Ectodermal cell (in vitro differentiated cells): ENCODE results near the gene PBX4.

Experiments used
- H3K27ac ChIP-seq: 2 replicates; pipeline ENCODE4 v1.7.0; 2013; ENCODE audit warnings: mild to moderate bottlenecking, low read depth, low read length; ENCODE audit not compliant: insufficient read depth, poor library complexity, severe bottlenecking
- H3K27me3 ChIP-seq: 2 replicates; pipeline ENCODE4 v1.7.0; 2013; ENCODE audit warnings: mild to moderate bottlenecking, low read length; ENCODE audit not compliant: insufficient read depth, control insufficient read depth, poor library complexity, severe bottlenecking
- H3K36me3 ChIP-seq: one replicate; pipeline ENCODE4 v1.7.0; 2013; ENCODE audit warnings: low read length; ENCODE audit not compliant: control insufficient read depth, insufficient read depth
- H3K4me1 ChIP-seq: one replicate; pipeline ENCODE4 v1.7.0; 2013; ENCODE audit warnings: low read length; ENCODE audit not compliant: control insufficient read depth, insufficient read depth
- H3K4me3 ChIP-seq: 2 replicates; pipeline ENCODE4 v1.7.0; 2013; ENCODE audit warnings: low read depth, low read length, control low read depth; ENCODE audit not compliant: insufficient read depth
- H3K9me3 ChIP-seq: 2 replicates; pipeline ENCODE4 v1.7.0; 2013; ENCODE audit warnings: mild to moderate bottlenecking, low read length, moderate library complexity; ENCODE audit not compliant: control insufficient read depth
- WGBS, 2 experiments: methylation state at CpG; one replicate each; pipeline ENCODE4 v1.1.7; 2013; ENCODE audit warnings: missing lambda C conversion rate in 2 of 2; 5-methylcytosine and 5-hydroxymethylcytosine counted together

Gene PBX4

DNA sequence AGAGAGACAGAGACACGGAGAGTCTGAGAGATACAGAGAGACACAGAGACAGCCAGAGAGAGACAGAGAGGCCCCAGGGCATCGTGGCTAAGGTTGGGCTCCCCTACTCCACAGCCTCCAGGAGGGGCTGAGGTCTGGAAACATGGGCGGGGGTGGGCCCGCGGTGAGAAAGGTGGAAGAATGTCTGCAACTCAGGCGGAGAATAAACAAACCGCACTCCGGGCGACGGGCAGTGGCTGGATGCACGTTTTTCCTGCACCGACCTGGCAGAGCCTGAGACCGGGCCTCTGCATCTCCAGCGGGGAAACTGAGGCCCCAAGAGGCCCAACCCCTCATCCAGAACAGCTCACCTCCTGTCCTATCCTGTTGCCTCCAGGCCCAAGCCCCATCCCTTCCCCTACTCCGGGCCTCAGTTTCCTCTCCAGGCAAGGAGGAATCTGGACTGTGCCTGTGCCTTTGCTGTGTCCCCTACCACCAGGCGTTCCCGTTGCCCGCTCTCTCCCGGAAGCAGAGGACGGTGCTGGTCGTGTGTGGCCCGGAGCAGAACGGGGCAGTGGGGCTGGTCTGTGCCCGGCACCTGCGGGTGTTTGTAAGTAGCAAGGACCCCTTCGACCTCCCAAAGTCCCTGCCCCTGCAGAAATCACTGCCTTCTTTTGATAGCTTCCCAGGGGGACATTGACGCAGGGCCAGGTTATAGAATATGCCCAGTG lies 83.8 kb downstream of the PBX4 start:
- Histone ChIP-seq H3K4me3 (no peak overlapping the region), H3K27me3 (peaks cover 26% of the 10 kb centered on the region), H3K27ac (no peak overlapping the region), H3K4me1 (peaks cover 11% of the 10 kb centered on the region), H3K9me3 (no peaks in the 10 kb centered on the region), H3K36me3 (no peaks in the 10 kb centered on the region)
- 89% methylated on average over 27 of the region's 27 CpGs for WGBS, 2 experiments

DNA sequence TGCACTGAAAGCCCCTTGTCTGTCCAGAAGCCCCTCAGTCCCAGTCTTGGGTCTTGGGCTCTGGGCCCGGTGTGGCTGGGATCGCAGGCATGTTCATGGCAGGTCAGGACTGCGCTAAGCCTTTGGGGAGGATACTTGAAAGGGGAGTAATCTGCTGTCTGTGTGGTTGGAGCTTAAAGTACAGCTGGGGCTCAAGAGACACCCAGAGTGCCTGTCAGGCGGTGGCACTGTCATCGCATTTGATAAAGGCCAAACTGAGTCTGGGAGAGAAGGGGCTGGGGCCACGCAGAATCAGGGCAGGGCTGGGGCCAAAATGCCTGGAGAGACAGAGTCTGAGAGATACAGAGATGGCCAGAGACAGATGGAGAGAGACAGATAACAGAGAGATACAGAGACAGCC lies 84.6 kb downstream of the PBX4 start:
- Histone ChIP-seq H3K4me1 (peaks cover 13% of the 10 kb centered on the region), H3K36me3 (peaks cover under 1% of the 10 kb centered on the region), H3K4me3 (no peak overlapping the region), H3K27ac (no peak overlapping the region), H3K27me3 (peaks cover 18% of the 10 kb centered on the region), H3K9me3 (no peaks in the 10 kb centered on the region)
- 89% methylated on average over 6 of the region's 6 CpGs for WGBS, 2 experiments

DNA sequence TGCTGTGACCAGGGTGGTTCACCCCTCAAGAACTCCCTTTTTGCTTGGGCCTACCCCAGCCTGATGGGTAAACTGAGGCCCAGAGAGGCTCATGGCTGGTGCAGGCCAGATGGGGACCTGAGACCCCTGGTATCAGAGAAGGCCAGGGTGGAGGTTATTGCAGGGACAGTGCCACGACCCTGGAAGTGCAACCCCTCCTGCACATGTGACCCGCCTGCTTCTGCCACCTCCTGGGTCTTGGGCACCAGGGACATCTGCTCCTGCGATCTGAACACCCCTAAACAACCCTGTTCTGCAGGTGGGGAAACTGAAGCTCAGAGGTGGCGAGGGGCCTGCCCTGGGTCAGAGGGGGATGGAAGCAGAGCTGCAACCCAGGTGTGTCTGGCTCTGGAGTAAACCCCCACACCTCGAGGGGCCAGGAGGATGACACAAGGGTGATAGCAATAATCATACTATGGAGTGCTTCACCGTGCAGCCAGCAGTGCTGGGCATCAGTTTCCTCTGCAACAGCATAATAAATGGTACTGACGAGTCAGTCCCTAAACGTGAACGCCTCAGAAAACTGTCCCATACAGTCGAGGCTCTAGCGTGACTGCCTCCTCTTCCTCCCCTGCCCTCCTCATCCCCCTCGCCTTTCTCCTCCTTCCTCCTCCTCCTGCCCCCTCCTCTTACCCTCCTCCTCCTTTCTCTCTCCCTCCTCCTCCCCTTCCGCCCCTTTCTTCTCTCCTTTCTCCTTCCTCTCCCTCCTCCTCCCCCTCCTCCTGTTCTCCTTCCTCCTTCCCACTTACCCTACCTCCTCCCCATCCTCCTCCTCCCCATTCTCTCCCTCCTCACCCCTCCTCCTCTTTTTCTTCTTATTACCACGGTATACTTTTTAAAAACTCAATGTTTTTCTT lies 85.4 kb downstream of the PBX4 start:
- 79 to 80% methylated on average over 14 of the region's 14 CpGs for WGBS, 2 experiments
- Histone ChIP-seq H3K9me3 (no peaks in the 10 kb centered on the region), H3K4me3 (no peak overlapping the region), H3K27me3 (peaks cover 10% of the 10 kb centered on the region), H3K36me3 (peaks cover 9% of the 10 kb centered on the region), H3K4me1 (peaks cover 5% of the 10 kb centered on the region), H3K27ac (no peak overlapping the region)

DNA sequence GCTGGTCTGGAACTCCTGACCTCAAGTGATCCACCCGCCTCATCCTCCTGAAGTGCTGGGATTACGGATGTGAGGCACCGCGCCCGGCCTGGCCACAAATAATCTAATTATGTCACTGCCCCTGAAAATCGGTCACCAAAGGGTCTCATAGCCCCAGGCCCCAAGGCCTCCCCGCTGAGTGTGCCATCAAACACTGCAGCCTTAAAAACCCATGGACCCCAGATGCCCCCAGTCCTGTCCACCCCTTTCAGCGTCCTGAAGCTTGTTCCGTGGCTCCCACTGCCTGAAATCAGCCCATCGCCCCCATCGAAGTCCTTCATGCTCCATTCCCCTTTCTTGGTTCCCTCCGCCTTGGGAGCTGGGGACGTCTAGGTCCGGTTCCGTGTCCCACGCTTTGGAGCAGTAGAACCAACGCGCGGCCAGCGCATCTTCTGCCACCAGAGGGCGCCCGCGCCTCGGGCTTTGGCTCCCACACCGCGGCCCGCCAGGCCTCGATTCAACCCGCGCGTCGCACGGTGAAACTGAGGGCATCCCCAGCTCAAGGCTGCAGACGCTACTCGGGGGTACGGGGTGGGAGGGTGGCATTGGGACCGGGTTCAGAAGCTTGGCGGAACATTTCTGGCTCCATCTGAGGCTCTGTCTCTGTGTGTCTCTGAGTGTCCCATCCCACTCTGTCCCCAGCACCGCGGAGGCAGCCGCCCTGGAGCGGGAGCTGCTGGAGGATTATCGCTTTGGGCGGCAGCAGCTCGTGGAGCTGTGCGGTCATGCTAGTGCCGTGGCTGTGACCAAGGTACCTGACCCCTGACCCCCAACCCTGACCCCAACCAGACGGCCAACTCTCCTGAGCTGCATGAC lies 86.3 kb downstream of the PBX4 start:
- WGBS, 2 experiments: 39 to 41% methylated on average over 48 of the region's 48 CpGs
- peaks cover 1% of the 10 kb centered on the region for H3K27me3 ChIP-seq
- no peak overlapping the region for H3K27ac ChIP-seq
- H3K9me3 ChIP-seq: no peaks in the 10 kb centered on the region
- peaks cover 15% of the 10 kb centered on the region for H3K36me3 ChIP-seq
- peaks cover 5% of the 10 kb centered on the region for H3K4me1 ChIP-seq
- H3K4me3 ChIP-seq: no peak overlapping the region

DNA sequence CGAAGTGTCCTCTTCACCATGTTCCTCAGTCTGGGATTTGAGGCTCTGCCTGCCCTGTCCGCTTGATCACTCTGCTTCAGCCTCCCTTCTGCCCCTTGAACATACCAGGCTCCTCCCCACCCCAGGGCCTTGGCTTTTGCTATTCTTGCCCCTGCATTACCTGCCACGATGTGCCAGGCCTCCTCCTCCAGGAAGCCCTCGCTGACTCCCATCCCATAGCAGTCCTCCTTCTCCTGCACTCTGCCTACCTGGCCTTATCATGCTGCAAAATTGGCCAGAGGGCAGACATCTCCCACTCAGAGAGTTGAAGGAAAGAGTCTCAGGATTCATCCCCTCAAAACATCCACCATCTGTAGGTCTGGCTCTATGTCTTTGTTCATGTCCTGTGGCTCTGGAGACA lies 87.6 kb downstream of the PBX4 start:
- no peak overlapping the region for H3K4me3 ChIP-seq
- no peak overlapping the region for H3K27ac ChIP-seq
- H3K27me3 ChIP-seq: no peaks in the 10 kb centered on the region
- WGBS, 2 experiments: 91 to 93% methylated on average over 4 of the region's 4 CpGs
- H3K4me1 ChIP-seq: peaks cover 12% of the 10 kb centered on the region
- H3K9me3 ChIP-seq: no peaks in the 10 kb centered on the region
- H3K36me3 ChIP-seq: peaks cover 15% of the 10 kb centered on the region

DNA sequence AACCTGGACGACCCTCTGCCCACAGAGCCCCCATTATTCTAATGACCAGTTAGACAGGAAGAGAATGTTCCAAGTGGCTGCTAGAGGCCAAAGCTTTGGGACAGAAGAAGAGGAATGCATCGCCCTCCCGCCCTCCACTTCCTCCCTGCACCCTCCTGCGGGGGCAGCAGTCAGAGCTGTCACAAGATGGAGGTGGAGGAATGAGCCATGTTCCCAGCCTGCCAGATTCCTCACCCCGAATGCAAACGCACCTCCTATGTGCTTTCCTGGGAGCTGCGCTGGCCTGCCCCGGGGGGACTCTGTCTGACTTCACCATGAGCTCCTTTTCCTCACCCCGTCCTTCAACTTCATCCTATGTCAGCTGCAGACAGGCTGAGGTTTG lies 88.1 kb downstream of the PBX4 start:
- WGBS, 2 experiments: 72 to 74% methylated on average over 8 to 9 of the region's 9 CpGs
- H3K4me1 ChIP-seq: peaks cover 17% of the 10 kb centered on the region

DNA sequence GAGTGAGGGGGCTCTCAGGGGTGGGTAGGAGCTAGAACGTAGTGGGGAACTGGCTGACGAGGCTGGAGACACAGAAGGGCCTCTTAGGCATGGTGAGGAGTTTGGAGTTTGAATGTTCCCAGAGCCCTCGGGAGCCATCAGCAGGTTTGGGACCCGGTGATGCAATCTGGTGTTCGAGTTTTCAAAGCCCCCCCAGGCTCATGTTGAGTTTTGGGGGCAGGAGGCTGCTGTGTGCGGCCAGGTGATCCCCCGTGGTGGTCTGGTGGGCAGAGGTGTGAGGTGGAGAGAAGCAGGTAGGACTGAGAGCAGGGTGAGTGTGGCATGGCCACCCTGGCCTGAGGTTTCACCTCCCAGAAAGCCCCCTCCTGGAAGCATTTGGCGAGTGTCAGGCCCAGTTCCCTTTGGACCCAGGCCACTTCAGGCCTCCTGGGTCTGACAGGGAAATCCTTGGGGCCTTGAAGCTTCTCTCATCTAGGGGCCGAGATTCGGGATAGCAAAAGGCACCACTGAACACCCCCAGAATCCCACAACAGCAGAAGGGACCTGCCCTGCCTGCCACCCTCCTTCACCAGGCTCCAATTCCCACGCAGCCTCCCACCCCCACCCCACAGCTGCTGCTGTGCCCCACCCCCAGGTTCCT lies 88.6 kb downstream of the PBX4 start:
- H3K36me3 ChIP-seq: peaks cover 15% of the 10 kb centered on the region
- 88 to 90% methylated on average over 11 of the region's 11 CpGs for WGBS, 2 experiments
- H3K4me1 ChIP-seq: peaks cover 22% of the 10 kb centered on the region
- H3K9me3 ChIP-seq: no peaks in the 10 kb centered on the region
- H3K27me3 ChIP-seq: no peaks in the 10 kb centered on the region
- H3K4me3 ChIP-seq: no peak overlapping the region
- no peak overlapping the region for H3K27ac ChIP-seq

More for the DNA sequence above, 88.1 kb downstream of the PBX4 start:
- Histone ChIP-seq H3K4me3 (no peak overlapping the region), H3K9me3 (no peaks in the 10 kb centered on the region), H3K27me3 (no peaks in the 10 kb centered on the region), H3K27ac (no peak overlapping the region), H3K36me3 (peaks cover 15% of the 10 kb centered on the region)

DNA sequence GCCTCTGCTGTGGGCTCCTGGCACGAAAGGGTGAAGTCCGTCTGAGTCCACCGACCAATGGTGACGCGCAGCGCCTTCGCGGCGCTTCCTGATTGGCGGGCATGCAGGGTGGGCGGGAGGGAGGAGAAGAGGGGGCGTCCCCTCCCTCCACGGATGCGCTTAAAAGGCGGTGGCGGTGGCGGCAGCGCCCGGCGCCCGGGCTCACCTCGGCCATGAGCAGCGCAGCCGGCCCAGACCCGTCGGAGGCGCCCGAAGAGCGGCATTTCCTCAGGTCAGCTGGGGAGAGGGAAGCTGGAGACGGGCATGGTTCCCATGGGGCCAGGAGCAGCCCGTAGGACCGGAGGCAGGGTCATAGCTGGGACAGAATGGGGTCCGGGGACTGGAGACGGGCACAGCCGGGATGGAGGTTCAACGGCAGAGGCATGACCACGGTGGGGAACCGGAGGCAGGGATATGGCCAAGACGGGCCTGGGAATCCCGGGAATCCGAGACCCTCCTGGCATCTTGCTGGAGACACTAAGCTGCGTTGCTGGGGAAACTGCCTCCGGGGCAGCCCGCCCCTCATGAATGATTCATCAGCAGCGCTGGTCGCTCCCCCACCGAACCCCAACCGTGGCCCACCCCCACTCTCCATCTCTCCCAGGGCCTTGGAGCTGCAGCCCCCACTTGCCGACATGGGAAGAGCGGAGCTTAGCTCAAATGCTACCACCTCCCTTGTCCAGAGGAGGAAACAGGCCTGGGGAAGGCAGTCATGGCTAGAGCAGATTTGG lies 89.6 kb downstream of the PBX4 start, which contains the start of gene YJEFN3:
YJEFN3 (plus strand) TSS at position 191 of the 770 bp plus-strand sequence; CDS start at position 213, 22 bp downstream.
- H3K4me3 ChIP-seq: no peak within 1 kb of the TSS
- H3K27ac ChIP-seq: no peak within 1 kb of the TSS
- H3K36me3 ChIP-seq: peaks cover 15% of the 10 kb centered on the region
- no peaks in the 10 kb centered on the region for H3K27me3 ChIP-seq
- WGBS, 2 experiments: 87 to 88% methylated on average over 50 of the region's 50 CpGs
- H3K9me3 ChIP-seq: no peaks in the 10 kb centered on the region
- peaks cover 21% of the 10 kb centered on the region for H3K4me1 ChIP-seq
